Gastrocnemius medialis (tissue), 4 donors: Measurements from ENCODE around the gene EFCAB11. TPM values are rescaled to one million over a fixed set of nuclear protein-coding genes. Genes with fewer than 3 reads are reported as not detected.

Source experiments
- ATAC-seq, 2 donors: fragments of 150-250 bp; one replicate each; pipeline ENCODE4 v1.9.1; 2016
- DNase-seq, 2 donors: peaks; one replicate each; pipeline ENCODE4 v3.0.0-alpha.2; 2019
- H3K27ac ChIP-seq, 4 donors: fragments of 200-600 bp; sonication (generic); 1 replicate in 1 of 4; 2 replicates in 3 of 4; pipeline ENCODE4 v1.5.1; 2016 to 2018; ENCODE audit warnings: mild to moderate bottlenecking in 2 of 4, moderate library complexity in 1 of 4
- H3K27me3 ChIP-seq, 3 donors: fragments of 200-600 bp; sonication (generic) in 2 of 3; 1 replicate in 1 of 3; 2 replicates in 2 of 3; pipeline versions ENCODE4 v1.5.1 to v1.6.0; 2016 to 2019; ENCODE audit warnings: mild to moderate bottlenecking in 1 of 3, moderate library complexity in 1 of 3
- H3K36me3 ChIP-seq, 2 donors: fragments of 200-600 bp; sonication (generic) in 1 of 2; one replicate each; pipeline ENCODE4 v1.5.1; 2017 to 2018
- H3K4me1 ChIP-seq, 2 donors: fragments of 200-600 bp; sonication (generic) in 1 of 2; one replicate each; pipeline ENCODE4 v1.5.1; 2016 to 2017; ENCODE audit warnings: mild to moderate bottlenecking in 2 of 2
- H3K4me3 ChIP-seq, 4 donors: fragments of 200-600 bp; sonication (generic) in 3 of 4; 1 replicate in 1 of 4; 2 replicates in 3 of 4; pipeline ENCODE4 v1.5.1; 2016 to 2019; ENCODE audit warnings: mild to moderate bottlenecking in 2 of 4
- H3K9me3 ChIP-seq, 3 donors: fragments of 200-600 bp; sonication (generic) in 2 of 3; 1 replicate in 1 of 3; 2 replicates in 2 of 3; pipeline ENCODE4 v1.5.1; 2016 to 2019
- POLR2A ChIP-seq, 2 donors: fragments of 450-650 bp; IDR thresholded peaks; one replicate each; pipeline ENCODE4 v1.6.1; 2017; ENCODE audit warnings: antibody characterized with exemption in 2 of 2, mild to moderate bottlenecking in 2 of 2, moderate library complexity in 2 of 2
- in situ Hi-C, 4 donors: fragments of 200-750 bp; cut with MboI; loops; one replicate each; pipeline versions ENCODE4 v1.15.0 to v1.8.0; 2017; ENCODE audit warnings: low sequenced_read_pairs in 4 of 4
- intact Hi-C: fragments of 100-400 bp; cut with DNase I; formaldehyde crosslinking; loops from one replicate; pipeline ENCODE4 v1.15.1; 2023; ENCODE audit warnings: low total_unique reads
- total RNA-seq, 4 donors: library from RNA; depleted of rRNA; stranded (reverse); fragments of >200 nt; gene quantifications; one replicate each; pipeline versions ENCODE4 v1.1.0 to v1.2.3, GENCODE V29; 2016
- TF ChIP-seq, protein P1 (sequence below), 5 experiments: fragments of 450-650 bp in 3 of 5; fragments of 200-600 bp in 2 of 5; sonication (generic) in 2 of 5; IDR thresholded peaks in 4 of 5; conservative IDR thresholded peaks in 1 of 5; 1 replicate in 4 of 5; 2 replicates in 1 of 5; pipeline ENCODE4 v1.5.1; 2016 to 2019; ENCODE audit warnings: antibody characterized with exemption in 5 of 5, mild to moderate bottlenecking in 3 of 5, moderate library complexity in 3 of 5

EFCAB11 gene
- total RNA-seq, 4 donors from 2014 or later, result 0.69 to 1.6 (median 1.6) TPM

DNA sequence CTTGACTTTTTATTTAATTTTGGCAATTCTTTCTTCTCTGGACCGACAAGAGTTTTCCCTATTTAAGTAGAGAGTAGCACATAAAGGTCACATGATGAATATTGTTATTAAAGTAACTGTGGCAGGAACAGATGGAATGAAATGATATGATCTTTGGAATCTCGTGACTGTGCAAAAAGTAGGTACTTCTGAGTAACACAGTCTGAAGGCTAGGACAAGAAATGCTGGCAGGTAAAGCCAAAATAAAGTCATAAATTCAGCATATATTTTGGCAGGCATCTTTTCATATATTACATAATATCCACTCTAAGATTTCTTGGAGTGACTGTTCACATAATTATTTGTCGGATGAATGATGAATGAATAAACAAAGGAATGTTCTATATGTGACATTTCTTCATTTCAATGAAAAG lies 121.4 kb downstream of the EFCAB11 start:
- intact Hi-C loops (no loop called here), in situ Hi-C loops (no loop called here)
- no peak for ATAC-seq
- Histone ChIP-seq H3K27me3 (no peaks in the 10 kb centered on the region), H3K36me3 (no peaks in the 10 kb centered on the region), H3K4me1 (no peaks in the 10 kb centered on the region), H3K9me3 (no peaks in the 10 kb centered on the region), H3K4me3 (no peak overlapping the region), H3K27ac (no peak overlapping the region)
- DNase-seq, result no peak
- TF ChIP-seq, protein P1, sequence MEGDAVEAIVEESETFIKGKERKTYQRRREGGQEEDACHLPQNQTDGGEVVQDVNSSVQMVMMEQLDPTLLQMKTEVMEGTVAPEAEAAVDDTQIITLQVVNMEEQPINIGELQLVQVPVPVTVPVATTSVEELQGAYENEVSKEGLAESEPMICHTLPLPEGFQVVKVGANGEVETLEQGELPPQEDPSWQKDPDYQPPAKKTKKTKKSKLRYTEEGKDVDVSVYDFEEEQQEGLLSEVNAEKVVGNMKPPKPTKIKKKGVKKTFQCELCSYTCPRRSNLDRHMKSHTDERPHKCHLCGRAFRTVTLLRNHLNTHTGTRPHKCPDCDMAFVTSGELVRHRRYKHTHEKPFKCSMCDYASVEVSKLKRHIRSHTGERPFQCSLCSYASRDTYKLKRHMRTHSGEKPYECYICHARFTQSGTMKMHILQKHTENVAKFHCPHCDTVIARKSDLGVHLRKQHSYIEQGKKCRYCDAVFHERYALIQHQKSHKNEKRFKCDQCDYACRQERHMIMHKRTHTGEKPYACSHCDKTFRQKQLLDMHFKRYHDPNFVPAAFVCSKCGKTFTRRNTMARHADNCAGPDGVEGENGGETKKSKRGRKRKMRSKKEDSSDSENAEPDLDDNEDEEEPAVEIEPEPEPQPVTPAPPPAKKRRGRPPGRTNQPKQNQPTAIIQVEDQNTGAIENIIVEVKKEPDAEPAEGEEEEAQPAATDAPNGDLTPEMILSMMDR (IDR thresholded peaks at IDR 0.05 in 4 of 5, conservative IDR thresholded peaks at IDR 0.05 in 1 of 5), result no peak
- TF ChIP-seq POLR2A (IDR thresholded peaks at IDR 0.05), result no peak

GRCh38 chr14:89828471-89829165 lies 125.9 kb downstream of the EFCAB11 start:
- Histone ChIP-seq H3K27ac (no peak overlapping the region), H3K27me3 (no peaks in the 10 kb centered on the region), H3K36me3 (no peaks in the 10 kb centered on the region), H3K4me1 (no peaks in the 10 kb centered on the region), H3K9me3 (no peaks in the 10 kb centered on the region), H3K4me3 (no peak overlapping the region)
- no peak for ATAC-seq
- in situ Hi-C loops, result no loop called here
- no peak for TF ChIP-seq POLR2A (IDR thresholded peaks at IDR 0.05)
- TF ChIP-seq, protein P1 (IDR thresholded peaks at IDR 0.05 in 4 of 5, conservative IDR thresholded peaks at IDR 0.05 in 1 of 5), result no peak
- no peak for DNase-seq
- intact Hi-C loops, result no loop called here

DNA sequence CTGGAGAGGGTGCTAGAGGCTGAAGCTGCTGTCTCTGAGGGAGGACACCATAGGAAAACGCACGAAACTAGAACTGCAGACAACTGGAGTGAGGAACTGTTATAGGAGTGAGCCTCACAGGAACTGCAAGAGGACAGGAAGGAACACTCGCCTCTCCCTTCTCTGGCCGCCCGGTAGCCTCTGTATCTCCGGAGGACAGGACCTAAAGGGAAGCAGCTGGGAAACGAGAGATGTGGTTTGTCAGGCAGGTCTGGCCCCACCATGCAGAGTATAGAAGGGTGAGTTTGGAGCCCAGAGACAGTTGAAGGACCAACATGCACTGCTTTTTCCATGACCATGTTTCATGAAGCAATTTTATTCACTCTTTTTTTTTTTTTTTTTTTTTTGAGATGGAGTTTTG lies 127.3 kb downstream of the EFCAB11 start:
- Histone ChIP-seq H3K27ac (no peak overlapping the region), H3K9me3 (no peaks in the 10 kb centered on the region), H3K4me1 (no peaks in the 10 kb centered on the region), H3K4me3 (no peak overlapping the region), H3K36me3 (no peaks in the 10 kb centered on the region), H3K27me3 (no peaks in the 10 kb centered on the region)
- intact Hi-C loops (no loop called here), in situ Hi-C loops (no loop called here)
- no peak for TF ChIP-seq POLR2A (IDR thresholded peaks at IDR 0.05)
- TF ChIP-seq, protein P1 (IDR thresholded peaks at IDR 0.05 in 4 of 5, conservative IDR thresholded peaks at IDR 0.05 in 1 of 5), result no peak
- DNase-seq (no peak), ATAC-seq (no peak)

DNA sequence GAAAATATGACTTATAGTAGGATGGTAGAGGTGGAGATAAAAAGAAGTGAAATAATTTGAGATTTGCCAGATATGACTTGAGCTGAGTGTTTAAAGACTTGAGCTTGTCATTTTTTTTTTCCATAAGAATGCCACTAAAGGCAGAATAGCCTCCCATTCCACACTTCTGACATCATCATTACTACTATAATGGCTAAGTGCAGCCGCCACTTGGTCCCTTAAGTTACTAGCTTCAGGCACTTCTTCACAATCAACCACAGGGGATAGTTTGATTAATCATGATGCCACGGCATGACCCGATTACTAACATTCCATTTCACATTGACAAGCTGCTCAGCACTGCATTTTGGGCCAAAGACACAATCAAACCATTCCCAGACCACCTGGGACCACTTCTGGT lies 127.9 kb downstream of the EFCAB11 start:
- no peaks in the 10 kb centered on the region for H3K9me3 ChIP-seq
- H3K4me3 ChIP-seq, result no peak overlapping the region
- no peaks in the 10 kb centered on the region for H3K4me1 ChIP-seq
- no peak overlapping the region for H3K27ac ChIP-seq
- no peaks in the 10 kb centered on the region for H3K36me3 ChIP-seq
- DNase-seq, result no peak
- no peaks in the 10 kb centered on the region for H3K27me3 ChIP-seq
- TF ChIP-seq, protein P1 (IDR thresholded peaks at IDR 0.05 in 4 of 5, conservative IDR thresholded peaks at IDR 0.05 in 1 of 5), result no peak
- TF ChIP-seq POLR2A (IDR thresholded peaks at IDR 0.05), result no peak
- no peak for ATAC-seq
- in situ Hi-C loops, result no loop called here
- intact Hi-C loops, result no loop called here

- H3K36me3 ChIP-seq, result no peaks in the 10 kb centered on the region
- H3K9me3 ChIP-seq, result no peaks in the 10 kb centered on the region
- H3K27me3 ChIP-seq, result no peaks in the 10 kb centered on the region
- intact Hi-C loops (no loop called here), in situ Hi-C loops (no loop called here)
- H3K4me3 ChIP-seq, result no peak overlapping the region
- TF ChIP-seq POLR2A (IDR thresholded peaks at IDR 0.05), result no peak
- TF ChIP-seq, protein P1 (IDR thresholded peaks at IDR 0.05 in 4 of 5, conservative IDR thresholded peaks at IDR 0.05 in 1 of 5), result no peak
- no peak overlapping the region for H3K27ac ChIP-seq
- H3K4me1 ChIP-seq, result no peaks in the 10 kb centered on the region
- DNase-seq (no peak), ATAC-seq (no peak)
Measured at GRCh38 chr14:89823743-89824142, 130.8 kb downstream of the EFCAB11 start.
